GM10266 (cell line): ENCODE results near the gene TCHP.
"Not testable (repeated sequence)": the region's sequence is repeated elsewhere in the genome, so short reads cannot be mapped to it uniquely, and the experiment has no call there.

Source experiments
- DNase-seq: peaks from one replicate; pipeline ENCODE4 v3.0.0; 2012; ENCODE audit errors: extremely low spot score
- TF ChIP-seq, protein P1 (sequence below): IDR thresholded peaks from 2 replicates; pipeline ENCODE4 v1.5.1; 2012; ENCODE audit warnings: mild to moderate bottlenecking, low read depth; ENCODE audit not compliant: control insufficient read depth, insufficient read depth; ENCODE audit errors: missing control alignments

Gene TCHP

DNA sequence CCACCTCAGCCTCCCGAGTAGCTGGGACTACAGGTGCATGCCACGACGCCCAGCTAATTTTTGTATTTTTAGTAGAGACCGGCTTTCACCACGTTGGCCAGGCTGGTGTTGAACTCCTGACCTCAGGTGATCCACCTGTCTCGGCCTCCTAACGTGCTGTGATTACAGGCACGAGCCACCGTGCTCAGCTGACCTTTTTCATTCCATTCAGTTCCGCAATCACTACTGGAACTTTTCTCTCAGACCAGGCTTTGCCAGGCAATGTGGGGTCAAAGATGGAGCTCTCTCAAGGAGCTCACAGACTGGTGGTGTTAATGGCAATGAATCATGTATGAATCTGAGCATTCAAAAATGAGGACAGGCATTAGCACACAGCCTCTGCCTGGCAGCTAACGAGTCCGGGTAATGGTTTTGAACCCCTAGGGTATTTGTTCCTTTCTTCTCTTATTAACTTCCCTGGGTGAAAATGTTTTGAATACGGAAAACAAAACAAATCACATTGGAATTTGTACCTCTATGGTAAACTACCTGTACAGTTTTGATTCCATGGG is 9.4 kb upstream of the TCHP start:
- no peak for DNase-seq
- TF ChIP-seq, protein P1, sequence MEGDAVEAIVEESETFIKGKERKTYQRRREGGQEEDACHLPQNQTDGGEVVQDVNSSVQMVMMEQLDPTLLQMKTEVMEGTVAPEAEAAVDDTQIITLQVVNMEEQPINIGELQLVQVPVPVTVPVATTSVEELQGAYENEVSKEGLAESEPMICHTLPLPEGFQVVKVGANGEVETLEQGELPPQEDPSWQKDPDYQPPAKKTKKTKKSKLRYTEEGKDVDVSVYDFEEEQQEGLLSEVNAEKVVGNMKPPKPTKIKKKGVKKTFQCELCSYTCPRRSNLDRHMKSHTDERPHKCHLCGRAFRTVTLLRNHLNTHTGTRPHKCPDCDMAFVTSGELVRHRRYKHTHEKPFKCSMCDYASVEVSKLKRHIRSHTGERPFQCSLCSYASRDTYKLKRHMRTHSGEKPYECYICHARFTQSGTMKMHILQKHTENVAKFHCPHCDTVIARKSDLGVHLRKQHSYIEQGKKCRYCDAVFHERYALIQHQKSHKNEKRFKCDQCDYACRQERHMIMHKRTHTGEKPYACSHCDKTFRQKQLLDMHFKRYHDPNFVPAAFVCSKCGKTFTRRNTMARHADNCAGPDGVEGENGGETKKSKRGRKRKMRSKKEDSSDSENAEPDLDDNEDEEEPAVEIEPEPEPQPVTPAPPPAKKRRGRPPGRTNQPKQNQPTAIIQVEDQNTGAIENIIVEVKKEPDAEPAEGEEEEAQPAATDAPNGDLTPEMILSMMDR = no peak

- not testable (repeated sequence) for DNase-seq
These were observed 8.3 kb upstream of the TCHP start for GRCh38 chr12:109891731-109892130.

GRCh38 chr12:109892165-109892715 is 7.8 kb upstream of the TCHP start:
- TF ChIP-seq, protein P1 = no peak

DNA sequence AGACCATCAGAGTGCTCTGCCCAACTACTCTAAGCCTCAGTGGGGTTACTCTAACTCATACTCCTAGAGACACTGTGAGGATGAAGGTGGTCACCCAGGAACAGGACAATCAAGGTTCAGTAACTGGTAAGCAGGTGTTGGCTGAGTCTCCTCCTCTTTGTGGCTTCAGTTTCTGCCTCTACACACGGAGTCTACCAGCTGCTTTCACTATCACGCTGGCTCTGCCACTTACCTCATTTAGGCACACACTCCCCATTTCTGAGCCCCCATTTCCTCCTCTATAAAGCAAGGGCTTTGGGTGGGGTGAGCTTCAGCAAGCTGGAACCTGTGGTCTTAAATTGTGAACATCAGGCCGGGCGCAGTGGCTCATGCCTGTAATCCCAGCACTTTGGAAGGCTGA is 7.3 kb upstream of the TCHP start:
- TF ChIP-seq, protein P1 = no peak

More at GRCh38 chr12:109892165-109892715, 7.8 kb upstream of the TCHP start:
- no peak for DNase-seq

GRCh38 chr12:109893261-109893995 is 6.6 kb upstream of the TCHP start:
- TF ChIP-seq, protein P1 = no peak
- DNase-seq = no peak

More for the DNA sequence above, 7.3 kb upstream of the TCHP start:
- peak; percentile 47 for DNase-seq

- no peak for DNase-seq
- TF ChIP-seq, protein P1 = no peak
These were observed 5.1 kb upstream of the TCHP start for GRCh38 chr12:109894939-109895338.

DNA sequence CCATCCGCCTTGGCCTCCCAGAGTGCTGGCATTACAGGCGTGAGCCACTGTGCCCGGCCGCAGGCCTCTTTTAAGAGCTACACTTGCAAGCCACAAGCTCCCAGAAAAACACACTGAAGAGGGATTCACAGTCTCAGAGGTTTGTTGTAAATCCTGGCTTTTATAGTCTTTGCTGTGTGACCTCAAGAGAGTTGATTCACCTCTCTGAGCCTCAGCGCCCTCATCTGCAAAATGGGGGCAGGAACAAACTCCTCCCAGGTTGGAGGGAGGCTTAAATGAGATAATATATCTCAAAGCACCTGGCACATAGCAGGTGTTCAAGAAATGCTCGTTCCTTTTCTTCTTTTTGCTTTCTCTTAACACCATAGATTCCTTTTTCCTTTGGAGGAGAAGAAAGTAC is 3.9 kb upstream of the TCHP start:
- DNase-seq = no peak
- TF ChIP-seq, protein P1 = no peak
